Right atrium auricular region (tissue), 2 donors: ENCODE measurements around the gene LIX1L. TPM values are rescaled to one million over a fixed set of nuclear protein-coding genes. Genes with fewer than 3 reads are reported as not detected.

Experiments
- DNase-seq: peaks from one replicate; pipeline ENCODE4 v3.0.0-alpha.2; 2019; ENCODE audit warnings: low spot score
- H3K27ac ChIP-seq, 2 donors: fragments of 200-600 bp; sonication (generic); 1 replicate in 1 of 2; 2 replicates in 1 of 2; pipeline ENCODE4 v1.5.1; 2016 to 2019
- H3K27me3 ChIP-seq, 2 donors: fragments of 200-600 bp; sonication (generic); one replicate each; pipeline versions ENCODE4 v1.5.1 to v1.6.0; 2017 to 2019
- H3K36me3 ChIP-seq: fragments of 200-600 bp; sonication (generic); one replicate; pipeline ENCODE4 v1.5.1; 2016
- H3K4me1 ChIP-seq, 2 donors: fragments of 200-600 bp; sonication (generic); one replicate each; pipeline versions ENCODE4 v1.5.1 to v1.6.0; 2017 to 2019
- H3K4me3 ChIP-seq, 2 donors: fragments of 200-600 bp; sonication (generic); 1 replicate in 1 of 2; 2 replicates in 1 of 2; pipeline ENCODE4 v1.5.1; 2017 to 2019; ENCODE audit warnings: mild to moderate bottlenecking in 1 of 2, moderate library complexity in 1 of 2
- H3K9me3 ChIP-seq, 2 donors: fragments of 200-600 bp; sonication (generic); one replicate each; pipeline ENCODE4 v1.5.1; 2019
- CTCF ChIP-seq, 2 donors: fragments of 200-600 bp; sonication (generic); IDR thresholded peaks; one replicate each; pipeline ENCODE4 v1.5.1; 2019; ENCODE audit warnings: antibody characterized with exemption in 2 of 2
- total RNA-seq, 2 donors: library from RNA; depleted of rRNA; stranded (reverse); fragments of >200 nt; gene quantifications; one replicate each; pipeline ENCODE4 v1.1.0, GENCODE V29; 2016

Gene LIX1L
- total RNA-seq, 2 donors from 2014 or later: 26.6 to 36.6 TPM

GRCh38 chr1:145895471-145895870 lies 62.3 kb downstream of the LIX1L start:
- no peak overlapping the region for H3K4me3 ChIP-seq
- no peak for TF ChIP-seq CTCF (IDR thresholded peaks at IDR 0.05)
- no peaks in the 10 kb centered on the region for H3K27me3 ChIP-seq
- no peaks in the 10 kb centered on the region for H3K9me3 ChIP-seq
- DNase-seq: no peak
- no peaks in the 10 kb centered on the region for H3K36me3 ChIP-seq
- H3K27ac ChIP-seq: no peak overlapping the region
- peaks cover 0 to 27% of the 10 kb centered on the region in 2 donors for H3K4me1 ChIP-seq

DNA sequence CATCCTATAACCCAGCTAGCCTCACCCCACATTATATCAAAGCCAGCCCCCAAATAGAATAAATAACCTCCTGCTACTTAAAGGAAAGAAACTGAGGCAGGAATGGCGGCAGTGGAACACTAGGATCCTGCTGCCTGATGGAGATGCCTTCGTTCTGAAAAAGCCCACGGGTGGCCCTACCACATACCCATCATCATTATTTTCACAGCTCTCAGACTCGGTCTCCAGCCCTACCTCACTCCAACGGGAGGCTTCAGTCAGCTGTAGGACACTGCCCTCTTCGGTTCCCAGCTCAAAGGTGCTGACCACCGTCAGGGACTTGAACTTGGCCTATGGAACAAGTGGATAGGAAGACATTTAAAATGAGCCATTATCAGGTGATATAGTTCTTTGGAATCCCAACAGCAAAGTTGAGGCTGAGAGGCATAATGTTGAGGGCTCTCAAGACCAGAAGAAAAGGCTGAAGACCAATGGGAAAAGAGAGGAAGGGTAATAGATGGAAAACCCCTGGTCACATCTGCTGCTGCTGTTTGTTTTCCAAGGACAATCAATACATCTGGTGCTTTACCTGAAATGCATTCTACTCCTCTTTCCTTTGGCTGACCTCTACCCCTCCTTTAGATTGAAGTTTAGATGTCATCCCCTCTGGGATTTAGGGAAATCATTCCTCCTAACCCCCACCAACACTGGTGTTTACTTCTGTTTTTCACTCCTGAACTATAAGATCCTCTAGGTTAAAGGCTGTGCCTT lies 64.3 kb downstream of the LIX1L start:
- Histone ChIP-seq H3K9me3 (no peaks in the 10 kb centered on the region), H3K4me3 (no peak overlapping the region), H3K4me1 (peaks cover 0 to 27% of the 10 kb centered on the region in 2 donors), H3K36me3 (no peaks in the 10 kb centered on the region), H3K27me3 (no peaks in the 10 kb centered on the region), H3K27ac (peak overlapping the region; percentile 82 to 87)
- no peak for TF ChIP-seq CTCF (IDR thresholded peaks at IDR 0.05)
- no peak for DNase-seq

DNA sequence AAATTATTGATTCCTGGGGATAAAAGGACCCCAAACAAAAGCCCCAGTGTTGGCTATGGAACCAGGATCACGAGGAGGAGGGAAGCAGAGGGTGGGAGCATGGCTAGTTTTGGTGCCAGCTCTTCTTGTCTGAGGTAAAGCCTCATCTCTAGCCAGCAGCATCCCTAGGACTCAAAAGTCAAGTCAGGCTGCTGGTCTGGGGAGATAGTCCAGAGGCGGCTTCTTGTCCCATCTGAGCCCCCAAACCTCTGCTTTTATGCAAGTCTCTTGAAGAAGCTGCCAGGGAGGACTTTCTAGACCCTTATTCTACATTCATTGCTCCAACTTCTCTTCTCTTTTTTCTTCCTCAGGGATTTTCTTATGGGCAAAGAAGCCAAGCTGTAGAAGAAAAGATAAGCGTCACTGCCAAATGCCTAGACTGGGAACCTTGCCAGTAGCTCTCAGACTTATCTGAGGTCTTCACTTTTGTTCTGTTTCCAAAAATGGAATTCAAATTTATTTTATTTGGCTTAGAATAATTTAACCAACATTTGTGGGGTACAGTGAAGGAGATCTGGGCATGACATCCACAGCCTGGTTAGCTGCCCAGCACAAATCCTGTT lies 65.2 kb downstream of the LIX1L start:
- no peak for TF ChIP-seq CTCF (IDR thresholded peaks at IDR 0.05)
- H3K27me3 ChIP-seq: no peaks in the 10 kb centered on the region
- peaks cover 0 to 27% of the 10 kb centered on the region in 2 donors for H3K4me1 ChIP-seq
- H3K27ac ChIP-seq: peak overlapping the region; percentile 82 to 87
- no peaks in the 10 kb centered on the region for H3K36me3 ChIP-seq
- no peak overlapping the region for H3K4me3 ChIP-seq
- DNase-seq: no peak
- H3K9me3 ChIP-seq: no peaks in the 10 kb centered on the region

GRCh38 chr1:145891587-145892485 lies 66.0 kb downstream of the LIX1L start:
- no peaks in the 10 kb centered on the region for H3K36me3 ChIP-seq

More at GRCh38 chr1:145891587-145892485, 66.0 kb downstream of the LIX1L start:
- TF ChIP-seq CTCF (IDR thresholded peaks at IDR 0.05): peak; percentile 84 to 97
- Histone ChIP-seq H3K4me1 (peaks cover 0 to 27% of the 10 kb centered on the region in 2 donors), H3K27me3 (no peaks in the 10 kb centered on the region), H3K4me3 (peak overlapping the region in 1 of 2 donors; percentile 10), H3K27ac (peak overlapping the region; percentile 82 to 87), H3K9me3 (no peaks in the 10 kb centered on the region)
- peak; percentile 95 for DNase-seq
